HepG2 (cell line): Measurements from ENCODE around the gene ANKS1A. TPM values are rescaled to one million over a fixed set of nuclear protein-coding genes. Genes with fewer than 3 reads are reported as not detected.

Experiments
- MAFF ChIP-seq: IDR thresholded peaks from 2 replicates; pipeline ENCODE4 v1.6.1; 2011; ENCODE audit warnings: low read depth, low read length, improper control_type of control experiment
- NFIC ChIP-seq: IDR thresholded peaks from 2 replicates; pipeline ENCODE4 v1.6.1; 2012; ENCODE audit warnings: mild to moderate bottlenecking, low read length, inconsistent platforms
- RBM39 ChIP-seq: fragments of 200-400 bp; formaldehyde crosslinking; IDR thresholded peaks from one replicate; pipeline ENCODE4 v1.6.1; 2018; ENCODE audit warnings: antibody characterized with exemption, mild to moderate bottlenecking, low read depth, low read length; ENCODE audit not compliant: poor library complexity, severe bottlenecking
- ZBTB8A ChIP-seq: sonication (generic); formaldehyde crosslinking; IDR thresholded peaks from 2 replicates; pipeline ENCODE4 v1.4.0; 2020; ENCODE audit warnings: mild to moderate bottlenecking, low read depth, missing genetic modification reagents, borderline replicate concordance
- ZNF235 ChIP-seq: sonication (generic); formaldehyde crosslinking; IDR thresholded peaks from 2 replicates; pipeline ENCODE4 v1.8.1; 2023; ENCODE audit warnings: mild to moderate bottlenecking, missing genetic modification reagents, borderline replicate concordance
- ZNF484 ChIP-seq: sonication (generic); formaldehyde crosslinking; IDR thresholded peaks from 2 replicates; pipeline ENCODE4 v1.5.1; 2020; ENCODE audit warnings: mild to moderate bottlenecking, low read depth, missing genetic modification reagents, borderline replicate concordance
- ZNF496 ChIP-seq: sonication (generic); formaldehyde crosslinking; IDR thresholded peaks from 2 replicates; pipeline ENCODE4 v1.8.1; 2023; ENCODE audit warnings: mild to moderate bottlenecking, moderate library complexity, missing genetic modification reagents; ENCODE audit not compliant: insufficient replicate concordance
- ZNF569 ChIP-seq: sonication (generic); formaldehyde crosslinking; IDR thresholded peaks from 2 replicates; pipeline ENCODE4 v1.5.0; 2020; ENCODE audit warnings: mild to moderate bottlenecking, missing genetic modification reagents, moderate library complexity, borderline replicate concordance
- polyA plus RNA-seq, 8 experiments: library from polyadenylated mRNA; depleted of rRNA in 3 of 8; stranded (reverse) in 7 of 8; unstranded in 1 of 8; fragments of >200 nt; fragmentation: Illumina TruSeq in 4 of 8; extraction: Trizol in 4 of 8; gene quantifications; 2 replicates each; pipeline versions ENCODE4 v1.2.1 to v1.2.3, GENCODE V29; 2011 to 2016; ENCODE audit warnings: low read depth in 4 of 8, missing spikeins in 1 of 8, mixed read lengths in 1 of 8; ENCODE audit not compliant: insufficient read depth in 1 of 8
- total RNA-seq, 5 experiments: library from RNA; depleted of rRNA; stranded (reverse); fragments of >200 nt; fragmentation: Illumina TruSeq; extraction: Trizol; gene quantifications; 2 replicates each; pipeline ENCODE4 v1.2.3, GENCODE V29; 2016; ENCODE audit warnings: low read depth in 1 of 5
- TF ChIP-seq, protein P1 (sequence below): sonication (generic); formaldehyde crosslinking; IDR thresholded peaks from 2 replicates; pipeline ENCODE4 v1.9.0; 2021; ENCODE audit warnings: mild to moderate bottlenecking, missing genetic modification reagents
- TF ChIP-seq, protein P2 (sequence below): sonication (generic); formaldehyde crosslinking; IDR thresholded peaks from 2 replicates; pipeline ENCODE4 v1.5.1; 2020; ENCODE audit warnings: mild to moderate bottlenecking, missing genetic modification reagents, borderline replicate concordance
- TF ChIP-seq, protein P3 (sequence below): IDR thresholded peaks from 2 replicates; pipeline ENCODE4 v1.6.1; 2016; ENCODE audit warnings: missing genetic modification reagents, missing compliant biosample characterization
- TF ChIP-seq, protein P4 (sequence below): sonication (generic); formaldehyde crosslinking; IDR thresholded peaks from 2 replicates; pipeline ENCODE4 v1.5.0; 2020; ENCODE audit warnings: missing genetic modification reagents, mild to moderate bottlenecking, borderline replicate concordance

ANKS1A gene
- total and polyA plus RNA-seq, 2 of the 13 experiments (the other 11 are each of a cell fraction or from before 2014, with no cell fraction given), result 7.2 to 15.1 TPM

DNA sequence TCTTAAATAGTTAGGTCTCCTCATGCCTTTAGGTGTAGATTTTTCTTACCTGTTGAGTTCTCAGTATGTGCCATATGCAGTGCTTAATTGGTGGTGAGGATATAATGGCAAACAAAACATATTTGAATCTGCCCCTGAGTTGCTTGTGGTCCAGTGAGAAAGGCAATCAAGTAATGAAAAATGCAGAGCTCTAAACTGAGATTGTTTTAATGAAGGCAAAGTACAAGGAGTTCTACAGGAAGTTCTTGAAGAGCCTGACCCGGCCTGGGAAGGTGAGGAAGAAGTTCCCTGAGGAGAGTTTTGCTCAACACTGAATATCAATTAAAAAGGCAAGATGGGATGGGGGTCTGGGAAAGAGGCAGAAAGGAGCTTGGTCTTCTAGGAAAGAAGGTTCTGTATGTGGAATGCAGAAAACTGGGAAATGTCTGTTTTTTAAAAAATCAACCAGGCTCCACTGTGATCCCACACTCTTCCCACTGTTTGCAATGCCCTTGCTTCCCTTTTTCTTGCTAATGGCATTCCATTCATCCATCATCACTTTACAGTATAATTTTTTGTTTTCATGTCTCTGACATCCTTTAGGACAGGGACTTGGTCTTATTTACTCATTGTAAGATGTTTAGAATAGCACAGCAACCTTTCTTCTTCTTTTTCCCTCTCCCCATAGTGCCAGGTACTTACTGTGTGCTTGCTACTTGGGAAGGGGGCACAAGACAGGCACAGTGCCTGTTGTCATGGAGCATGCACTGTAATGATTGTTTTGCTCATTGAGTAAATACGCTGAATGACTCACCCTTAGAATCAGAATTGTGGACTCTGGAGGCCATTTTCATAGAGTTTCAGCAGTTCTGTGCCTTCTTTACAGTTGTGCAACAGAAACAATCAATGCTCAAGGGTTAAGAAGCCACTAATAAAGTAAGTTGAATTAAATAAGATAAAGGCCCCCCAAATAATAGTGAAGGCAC, 64.3 kb downstream of the ANKS1A start (continued):
- TF ChIP-seq, protein P1, sequence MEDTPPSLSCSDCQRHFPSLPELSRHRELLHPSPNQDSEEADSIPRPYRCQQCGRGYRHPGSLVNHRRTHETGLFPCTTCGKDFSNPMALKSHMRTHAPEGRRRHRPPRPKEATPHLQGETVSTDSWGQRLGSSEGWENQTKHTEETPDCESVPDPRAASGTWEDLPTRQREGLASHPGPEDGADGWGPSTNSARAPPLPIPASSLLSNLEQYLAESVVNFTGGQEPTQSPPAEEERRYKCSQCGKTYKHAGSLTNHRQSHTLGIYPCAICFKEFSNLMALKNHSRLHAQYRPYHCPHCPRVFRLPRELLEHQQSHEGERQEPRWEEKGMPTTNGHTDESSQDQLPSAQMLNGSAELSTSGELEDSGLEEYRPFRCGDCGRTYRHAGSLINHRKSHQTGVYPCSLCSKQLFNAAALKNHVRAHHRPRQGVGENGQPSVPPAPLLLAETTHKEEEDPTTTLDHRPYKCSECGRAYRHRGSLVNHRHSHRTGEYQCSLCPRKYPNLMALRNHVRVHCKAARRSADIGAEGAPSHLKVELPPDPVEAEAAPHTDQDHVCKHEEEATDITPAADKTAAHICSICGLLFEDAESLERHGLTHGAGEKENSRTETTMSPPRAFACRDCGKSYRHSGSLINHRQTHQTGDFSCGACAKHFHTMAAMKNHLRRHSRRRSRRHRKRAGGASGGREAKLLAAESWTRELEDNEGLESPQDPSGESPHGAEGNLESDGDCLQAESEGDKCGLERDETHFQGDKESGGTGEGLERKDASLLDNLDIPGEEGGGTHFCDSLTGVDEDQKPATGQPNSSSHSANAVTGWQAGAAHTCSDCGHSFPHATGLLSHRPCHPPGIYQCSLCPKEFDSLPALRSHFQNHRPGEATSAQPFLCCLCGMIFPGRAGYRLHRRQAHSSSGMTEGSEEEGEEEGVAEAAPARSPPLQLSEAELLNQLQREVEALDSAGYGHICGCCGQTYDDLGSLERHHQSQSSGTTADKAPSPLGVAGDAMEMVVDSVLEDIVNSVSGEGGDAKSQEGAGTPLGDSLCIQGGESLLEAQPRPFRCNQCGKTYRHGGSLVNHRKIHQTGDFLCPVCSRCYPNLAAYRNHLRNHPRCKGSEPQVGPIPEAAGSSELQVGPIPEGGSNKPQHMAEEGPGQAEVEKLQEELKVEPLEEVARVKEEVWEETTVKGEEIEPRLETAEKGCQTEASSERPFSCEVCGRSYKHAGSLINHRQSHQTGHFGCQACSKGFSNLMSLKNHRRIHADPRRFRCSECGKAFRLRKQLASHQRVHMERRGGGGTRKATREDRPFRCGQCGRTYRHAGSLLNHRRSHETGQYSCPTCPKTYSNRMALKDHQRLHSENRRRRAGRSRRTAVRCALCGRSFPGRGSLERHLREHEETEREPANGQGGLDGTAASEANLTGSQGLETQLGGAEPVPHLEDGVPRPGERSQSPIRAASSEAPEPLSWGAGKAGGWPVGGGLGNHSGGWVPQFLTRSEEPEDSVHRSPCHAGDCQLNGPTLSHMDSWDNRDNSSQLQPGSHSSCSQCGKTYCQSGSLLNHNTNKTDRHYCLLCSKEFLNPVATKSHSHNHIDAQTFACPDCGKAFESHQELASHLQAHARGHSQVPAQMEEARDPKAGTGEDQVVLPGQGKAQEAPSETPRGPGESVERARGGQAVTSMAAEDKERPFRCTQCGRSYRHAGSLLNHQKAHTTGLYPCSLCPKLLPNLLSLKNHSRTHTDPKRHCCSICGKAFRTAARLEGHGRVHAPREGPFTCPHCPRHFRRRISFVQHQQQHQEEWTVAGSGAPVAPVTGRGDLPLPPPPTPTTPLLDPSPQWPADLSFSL (CRISPR knock-in tag), result peak; percentile 49; the same call in 1 of the 2 replicates
- TF ChIP-seq ZNF569 (no peak), ZBTB8A (CRISPR knock-in tag) (no peak), ZNF484 (CRISPR knock-in tag) (no peak), NFIC (peak; percentile 69), ZNF496 (CRISPR knock-in tag) (no peak), RBM39 (no peak), MAFF (0 out of 2 replicates have a peak, but pooled peaks have one; percentile 21), ZNF235 (CRISPR knock-in tag) (no peak)
- TF ChIP-seq, protein P2, sequence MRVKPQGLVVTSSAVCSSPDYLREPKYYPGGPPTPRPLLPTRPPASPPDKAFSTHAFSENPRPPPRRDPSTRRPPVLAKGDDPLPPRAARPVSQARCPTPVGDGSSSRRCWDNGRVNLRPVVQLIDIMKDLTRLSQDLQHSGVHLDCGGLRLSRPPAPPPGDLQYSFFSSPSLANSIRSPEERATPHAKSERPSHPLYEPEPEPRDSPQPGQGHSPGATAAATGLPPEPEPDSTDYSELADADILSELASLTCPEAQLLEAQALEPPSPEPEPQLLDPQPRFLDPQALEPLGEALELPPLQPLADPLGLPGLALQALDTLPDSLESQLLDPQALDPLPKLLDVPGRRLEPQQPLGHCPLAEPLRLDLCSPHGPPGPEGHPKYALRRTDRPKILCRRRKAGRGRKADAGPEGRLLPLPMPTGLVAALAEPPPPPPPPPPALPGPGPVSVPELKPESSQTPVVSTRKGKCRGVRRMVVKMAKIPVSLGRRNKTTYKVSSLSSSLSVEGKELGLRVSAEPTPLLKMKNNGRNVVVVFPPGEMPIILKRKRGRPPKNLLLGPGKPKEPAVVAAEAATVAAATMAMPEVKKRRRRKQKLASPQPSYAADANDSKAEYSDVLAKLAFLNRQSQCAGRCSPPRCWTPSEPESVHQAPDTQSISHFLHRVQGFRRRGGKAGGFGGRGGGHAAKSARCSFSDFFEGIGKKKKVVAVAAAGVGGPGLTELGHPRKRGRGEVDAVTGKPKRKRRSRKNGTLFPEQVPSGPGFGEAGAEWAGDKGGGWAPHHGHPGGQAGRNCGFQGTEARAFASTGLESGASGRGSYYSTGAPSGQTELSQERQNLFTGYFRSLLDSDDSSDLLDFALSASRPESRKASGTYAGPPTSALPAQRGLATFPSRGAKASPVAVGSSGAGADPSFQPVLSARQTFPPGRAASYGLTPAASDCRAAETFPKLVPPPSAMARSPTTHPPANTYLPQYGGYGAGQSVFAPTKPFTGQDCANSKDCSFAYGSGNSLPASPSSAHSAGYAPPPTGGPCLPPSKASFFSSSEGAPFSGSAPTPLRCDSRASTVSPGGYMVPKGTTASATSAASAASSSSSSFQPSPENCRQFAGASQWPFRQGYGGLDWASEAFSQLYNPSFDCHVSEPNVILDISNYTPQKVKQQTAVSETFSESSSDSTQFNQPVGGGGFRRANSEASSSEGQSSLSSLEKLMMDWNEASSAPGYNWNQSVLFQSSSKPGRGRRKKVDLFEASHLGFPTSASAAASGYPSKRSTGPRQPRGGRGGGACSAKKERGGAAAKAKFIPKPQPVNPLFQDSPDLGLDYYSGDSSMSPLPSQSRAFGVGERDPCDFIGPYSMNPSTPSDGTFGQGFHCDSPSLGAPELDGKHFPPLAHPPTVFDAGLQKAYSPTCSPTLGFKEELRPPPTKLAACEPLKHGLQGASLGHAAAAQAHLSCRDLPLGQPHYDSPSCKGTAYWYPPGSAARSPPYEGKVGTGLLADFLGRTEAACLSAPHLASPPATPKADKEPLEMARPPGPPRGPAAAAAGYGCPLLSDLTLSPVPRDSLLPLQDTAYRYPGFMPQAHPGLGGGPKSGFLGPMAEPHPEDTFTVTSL (CRISPR knock-in tag), result peak; percentile 93; the same call in 1 of the 2 replicates
- TF ChIP-seq, protein P3, sequence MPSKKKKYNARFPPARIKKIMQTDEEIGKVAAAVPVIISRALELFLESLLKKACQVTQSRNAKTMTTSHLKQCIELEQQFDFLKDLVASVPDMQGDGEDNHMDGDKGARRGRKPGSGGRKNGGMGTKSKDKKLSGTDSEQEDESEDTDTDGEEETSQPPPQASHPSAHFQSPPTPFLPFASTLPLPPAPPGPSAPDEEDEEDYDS (CRISPR knock-in tag), result peak; percentile 59
- TF ChIP-seq, protein P4, sequence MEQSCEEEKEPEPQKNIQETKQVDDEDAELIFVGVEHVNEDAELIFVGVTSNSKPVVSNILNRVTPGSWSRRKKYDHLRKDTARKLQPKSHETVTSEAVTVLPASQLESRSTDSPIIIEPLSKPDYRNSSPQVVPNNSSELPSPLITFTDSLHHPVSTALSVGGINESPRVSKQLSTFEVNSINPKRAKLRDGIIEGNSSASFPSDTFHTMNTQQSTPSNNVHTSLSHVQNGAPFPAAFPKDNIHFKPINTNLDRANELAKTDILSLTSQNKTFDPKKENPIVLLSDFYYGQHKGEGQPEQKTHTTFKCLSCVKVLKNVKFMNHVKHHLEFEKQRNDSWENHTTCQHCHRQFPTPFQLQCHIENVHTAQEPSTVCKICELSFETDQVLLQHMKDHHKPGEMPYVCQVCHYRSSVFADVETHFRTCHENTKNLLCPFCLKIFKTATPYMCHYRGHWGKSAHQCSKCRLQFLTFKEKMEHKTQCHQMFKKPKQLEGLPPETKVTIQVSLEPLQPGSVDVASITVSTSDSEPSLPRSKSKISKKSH (CRISPR knock-in tag), result no peak
